IgD-negative memory B cell (primary cell): ENCODE results near the gene SLC9A3. TPM values are rescaled to one million over a fixed set of nuclear protein-coding genes. Genes with fewer than 3 reads are reported as not detected.
"Not testable (repeated sequence)": the region's sequence is repeated elsewhere in the genome, so short reads cannot be mapped to it uniquely, and the experiment has no call there.

Experiments
- H3K27ac Mint-ChIP-seq, 3 donors: one replicate each; pipeline ENCODE4 v1.8.0; 2020 to 2022; ENCODE audit warnings: mild to moderate bottlenecking in 3 of 3, mixed read lengths in 3 of 3, moderate library complexity in 1 of 3
- H3K27me3 Mint-ChIP-seq: one replicate; pipeline ENCODE4 v1.8.0; 2021; ENCODE audit warnings: mixed read lengths
- H3K36me3 Mint-ChIP-seq: one replicate; pipeline ENCODE4 v1.8.0; 2020; ENCODE audit warnings: mild to moderate bottlenecking, mixed read lengths
- H3K4me1 Mint-ChIP-seq, 3 donors: one replicate each; pipeline ENCODE4 v1.8.0; 2020 to 2022; ENCODE audit warnings: mixed read lengths in 3 of 3, mild to moderate bottlenecking in 1 of 3
- H3K4me3 Mint-ChIP-seq, 4 donors: one replicate each; pipeline ENCODE4 v1.8.0; 2020 to 2022; ENCODE audit warnings: mild to moderate bottlenecking in 4 of 4, mixed read lengths in 4 of 4, moderate library complexity in 3 of 4
- H3K9me3 Mint-ChIP-seq, 3 donors: one replicate each; pipeline ENCODE4 v1.8.0; 2020 to 2021; ENCODE audit warnings: mixed read lengths in 3 of 3, mild to moderate bottlenecking in 1 of 3
- polyA plus RNA-seq: library from polyadenylated mRNA; unstranded; fragments of 300-500 nt; fragmentation: Illumina TruSeq; gene quantifications from one replicate; pipeline ENCODE4 v1.2.3, GENCODE V29; 2021

SLC9A3 gene
- polyA plus RNA-seq, 1 donor from 2014 or later: 1.2 TPM

- peaks cover 0 to 2% (median 0%) of the 10 kb centered on the region in 3 donors for H3K9me3 Mint-ChIP-seq
- peak overlapping the region in 1 of 4 donors; percentile 19 for H3K4me3 Mint-ChIP-seq
- peaks cover 37% of the 10 kb centered on the region for H3K27me3 Mint-ChIP-seq
- H3K27ac Mint-ChIP-seq: no peak overlapping the region
- no peaks in the 10 kb centered on the region for H3K36me3 Mint-ChIP-seq
- peaks cover 0 to 1% (median 0%) of the 10 kb centered on the region in 3 donors for H3K4me1 Mint-ChIP-seq
These were observed 6.6 kb downstream of the SLC9A3 start for GRCh38 chr5:517535-518100.

- Mint-ChIP-seq H3K4me1 (peaks cover 0 to 1% (median 0%) of the 10 kb centered on the region in 3 donors), H3K27me3 (peaks cover 33% of the 10 kb centered on the region), H3K27ac (no peak overlapping the region), H3K9me3 (peaks cover 0 to 2% (median 0%) of the 10 kb centered on the region in 3 donors), H3K36me3 (no peaks in the 10 kb centered on the region), H3K4me3 (no peak overlapping the region)
These were observed 7.3 kb downstream of the SLC9A3 start for GRCh38 chr5:516980-517379.

GRCh38 chr5:516338-516925 lies 7.8 kb downstream of the SLC9A3 start:
- peaks cover 0 to 1% (median 0%) of the 10 kb centered on the region in 3 donors for H3K4me1 Mint-ChIP-seq
- no peak overlapping the region for H3K27ac Mint-ChIP-seq
- H3K4me3 Mint-ChIP-seq: no peak overlapping the region
- peaks cover 0 to 2% (median 0%) of the 10 kb centered on the region in 3 donors for H3K9me3 Mint-ChIP-seq
- peaks cover 30% of the 10 kb centered on the region for H3K27me3 Mint-ChIP-seq
- H3K36me3 Mint-ChIP-seq: no peaks in the 10 kb centered on the region

- H3K4me3 Mint-ChIP-seq: no peak overlapping the region
- H3K4me1 Mint-ChIP-seq: peaks cover 0 to 1% (median 0%) of the 10 kb centered on the region in 3 donors
- no peaks in the 10 kb centered on the region for H3K36me3 Mint-ChIP-seq
- peaks cover 24% of the 10 kb centered on the region for H3K27me3 Mint-ChIP-seq
- peaks cover 0 to 2% (median 0%) of the 10 kb centered on the region in 3 donors for H3K9me3 Mint-ChIP-seq
- H3K27ac Mint-ChIP-seq: no peak overlapping the region
These were observed 8.9 kb downstream of the SLC9A3 start for GRCh38 chr5:515273-515836.

GRCh38 chr5:514673-515072 lies 9.6 kb downstream of the SLC9A3 start:
- H3K4me1 Mint-ChIP-seq: peaks cover 0 to 1% (median 0%) of the 10 kb centered on the region in 3 donors
- H3K27me3 Mint-ChIP-seq: peaks cover 22% of the 10 kb centered on the region
- H3K9me3 Mint-ChIP-seq: peaks cover 0 to 2% (median 0%) of the 10 kb centered on the region in 3 donors
- no peak overlapping the region for H3K4me3 Mint-ChIP-seq
- no peaks in the 10 kb centered on the region for H3K36me3 Mint-ChIP-seq
- peak overlapping the region in 1 of 3 donors; percentile 25 for H3K27ac Mint-ChIP-seq

GRCh38 chr5:514101-514485 lies 10.2 kb downstream of the SLC9A3 start:
- Mint-ChIP-seq H3K36me3 (no peaks in the 10 kb centered on the region), H3K4me3 (no peak overlapping the region), H3K27ac (no peak overlapping the region), H3K27me3 (peaks cover 20% of the 10 kb centered on the region), H3K9me3 (peaks cover 0 to 2% (median 0%) of the 10 kb centered on the region in 3 donors), H3K4me1 (peaks cover 0 to 1% (median 0%) of the 10 kb centered on the region in 3 donors)

- Mint-ChIP-seq H3K4me3 (no peak overlapping the region), H3K27me3 (peaks cover 16% of the 10 kb centered on the region), H3K36me3 (no peaks in the 10 kb centered on the region)
These were observed 10.8 kb downstream of the SLC9A3 start for GRCh38 chr5:513216-514100.

GRCh38 chr5:511476-511875 lies 12.8 kb downstream of the SLC9A3 start:
- Mint-ChIP-seq H3K4me1 (peaks cover 0 to 1% (median 0%) of the 10 kb centered on the region in 3 donors), H3K27me3 (peaks cover 13% of the 10 kb centered on the region), H3K4me3 (no peak overlapping the region), H3K9me3 (no peaks in the 10 kb centered on the region), H3K36me3 (no peaks in the 10 kb centered on the region), H3K27ac (no peak overlapping the region)

More at GRCh38 chr5:513216-514100, 10.8 kb downstream of the SLC9A3 start:
- peaks cover 0 to 2% (median 0%) of the 10 kb centered on the region in 3 donors for H3K9me3 Mint-ChIP-seq
- peaks cover 0 to 1% (median 0%) of the 10 kb centered on the region in 3 donors for H3K4me1 Mint-ChIP-seq
- no peak overlapping the region for H3K27ac Mint-ChIP-seq

GRCh38 chr5:510521-510920 lies 13.7 kb downstream of the SLC9A3 start:
- Mint-ChIP-seq H3K9me3 (no peaks in the 10 kb centered on the region), H3K27me3 (peaks cover 11% of the 10 kb centered on the region), H3K27ac (no peak overlapping the region), H3K4me3 (no peak overlapping the region), H3K36me3 (no peaks in the 10 kb centered on the region), H3K4me1 (peaks cover 0 to 1% (median 0%) of the 10 kb centered on the region in 3 donors)

- Mint-ChIP-seq H3K27ac (no peak overlapping the region), H3K9me3 (no peaks in the 10 kb centered on the region), H3K36me3 (no peaks in the 10 kb centered on the region), H3K27me3 (peaks cover 7% of the 10 kb centered on the region), H3K4me3 (no peak overlapping the region), H3K4me1 (no peaks in the 10 kb centered on the region)
These were observed 14.6 kb downstream of the SLC9A3 start for GRCh38 chr5:509611-510185.

GRCh38 chr5:507986-508575 lies 16.2 kb downstream of the SLC9A3 start:
- not testable (repeated sequence) for H3K9me3 Mint-ChIP-seq, H3K4me1 Mint-ChIP-seq, H3K27ac Mint-ChIP-seq, H3K36me3 Mint-ChIP-seq, H3K4me3 Mint-ChIP-seq, H3K27me3 Mint-ChIP-seq

- no peaks in the 10 kb centered on the region for H3K36me3 Mint-ChIP-seq
- no peak overlapping the region for H3K27ac Mint-ChIP-seq
- peaks cover 0 to 3% (median 0%) of the 10 kb centered on the region in 3 donors for H3K9me3 Mint-ChIP-seq
- peaks cover 0 to 2% (median 0%) of the 10 kb centered on the region in 3 donors for H3K4me1 Mint-ChIP-seq
- peaks cover 13% of the 10 kb centered on the region for H3K27me3 Mint-ChIP-seq
- H3K4me3 Mint-ChIP-seq: no peak overlapping the region
These were observed 18.2 kb downstream of the SLC9A3 start for GRCh38 chr5:505951-506525.

GRCh38 chr5:504326-505154 lies 19.7 kb downstream of the SLC9A3 start:
- H3K4me3 Mint-ChIP-seq: no peak overlapping the region
- H3K9me3 Mint-ChIP-seq: peaks cover 0 to 3% (median 0%) of the 10 kb centered on the region in 3 donors
- no peak overlapping the region for H3K27ac Mint-ChIP-seq
- peaks cover 13% of the 10 kb centered on the region for H3K27me3 Mint-ChIP-seq
- H3K4me1 Mint-ChIP-seq: peaks cover 0 to 2% (median 0%) of the 10 kb centered on the region in 3 donors
- H3K36me3 Mint-ChIP-seq: no peaks in the 10 kb centered on the region
